ENCODE results near the gene SLC11A1. TPM values are rescaled to one million over a fixed set of nuclear protein-coding genes. Genes with fewer than 3 reads are reported as not detected.

SLC11A1 gene
- polyA plus RNA-seq, 1 donor from 2014 or later = 1.3 TPM

DNA sequence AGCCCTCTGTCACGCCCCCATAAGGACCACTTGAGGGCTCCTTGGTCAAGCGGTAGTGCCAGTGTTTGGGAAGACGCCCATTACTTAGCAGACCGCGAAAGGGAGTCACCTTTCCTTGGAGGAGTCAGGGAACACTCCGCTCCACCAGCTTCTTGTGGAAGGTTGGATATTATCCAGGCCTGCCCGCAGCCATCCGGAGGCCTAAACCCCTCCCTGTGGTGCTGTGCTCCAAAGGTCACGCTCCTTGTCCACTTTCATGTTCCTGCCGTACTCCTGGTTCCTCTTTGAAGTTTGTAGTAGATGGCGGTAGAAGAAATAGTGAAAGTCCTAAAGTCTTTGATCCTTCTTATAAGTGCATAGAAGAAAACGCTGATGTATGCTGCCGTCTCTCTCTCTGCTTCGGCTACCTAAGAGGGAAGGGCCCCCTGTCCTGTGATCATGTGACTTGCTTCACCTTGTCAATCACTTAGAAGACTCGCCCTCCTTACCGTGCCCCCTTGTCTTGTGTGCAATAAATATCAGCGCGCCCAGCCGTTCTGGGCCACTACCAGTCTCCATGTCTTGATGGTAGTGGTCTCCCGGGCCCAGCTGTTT, 27.1 kb upstream of the SLC11A1 start:
- Mint-ChIP-seq H3K27ac (no peak overlapping the region), H3K36me3 (no peaks in the 10 kb centered on the region), H3K27me3 (no peaks in the 10 kb centered on the region), H3K4me3 (no peak overlapping the region), H3K4me1 (peaks cover 0 to 7% (median 1%) of the 10 kb centered on the region in 3 donors), H3K9me3 (peaks cover 0 to 7% (median 3%) of the 10 kb centered on the region in 3 donors)

DNA sequence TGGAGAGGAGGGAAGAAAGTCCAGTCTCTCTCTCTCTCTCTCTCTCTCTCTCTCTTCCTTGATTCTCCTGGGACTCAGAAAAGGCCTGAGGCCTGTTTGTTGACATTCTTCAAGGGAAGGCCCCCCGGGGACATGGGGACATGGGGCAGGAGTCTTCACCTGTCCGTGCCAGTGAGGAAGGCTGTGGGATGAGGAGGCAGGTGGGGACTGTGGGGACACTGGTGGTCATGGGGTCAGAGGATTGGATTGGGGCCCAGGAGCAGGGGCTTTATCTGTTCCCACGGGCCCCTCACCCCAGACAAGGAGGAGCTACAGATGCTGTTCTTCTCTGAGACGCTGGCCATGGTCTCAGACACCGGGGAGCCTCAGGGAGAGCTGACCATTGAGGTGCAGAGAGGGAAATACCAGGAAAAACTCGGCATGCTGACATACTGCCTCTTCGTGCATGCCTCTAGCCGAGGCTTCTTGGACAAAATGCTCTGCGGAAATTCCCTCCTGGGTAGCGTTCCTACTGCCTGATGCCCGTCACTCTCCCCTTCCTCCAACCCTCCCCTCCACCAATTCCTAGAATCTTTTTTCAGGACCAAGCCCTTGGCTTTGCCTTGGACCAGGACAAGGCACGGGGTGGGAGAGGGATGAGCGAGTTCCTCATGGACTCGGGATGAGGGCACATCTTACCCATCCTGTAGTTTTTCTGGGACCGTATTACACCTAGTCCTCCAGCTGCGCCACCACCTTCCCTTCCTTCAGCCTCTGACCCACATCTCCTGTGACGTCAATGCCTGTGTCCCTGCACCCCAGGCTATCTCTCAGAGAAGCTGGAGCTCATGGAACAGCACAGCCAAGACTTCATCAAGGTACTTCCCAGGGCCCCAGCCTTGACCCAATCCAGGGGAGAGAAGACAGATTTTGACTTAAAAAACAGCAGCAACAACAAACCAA, 24.6 kb upstream of the SLC11A1 start:
- Mint-ChIP-seq H3K4me3 (peak overlapping the region in 1 of 4 donors; percentile 61), H3K4me1 (peaks cover 0 to 7% (median 3%) of the 10 kb centered on the region in 3 donors), H3K36me3 (no peaks in the 10 kb centered on the region), H3K27ac (peak overlapping the region in 1 of 3 donors; percentile 8), H3K9me3 (peaks cover 0 to 3% (median 0%) of the 10 kb centered on the region in 3 donors), H3K27me3 (no peaks in the 10 kb centered on the region)

DNA sequence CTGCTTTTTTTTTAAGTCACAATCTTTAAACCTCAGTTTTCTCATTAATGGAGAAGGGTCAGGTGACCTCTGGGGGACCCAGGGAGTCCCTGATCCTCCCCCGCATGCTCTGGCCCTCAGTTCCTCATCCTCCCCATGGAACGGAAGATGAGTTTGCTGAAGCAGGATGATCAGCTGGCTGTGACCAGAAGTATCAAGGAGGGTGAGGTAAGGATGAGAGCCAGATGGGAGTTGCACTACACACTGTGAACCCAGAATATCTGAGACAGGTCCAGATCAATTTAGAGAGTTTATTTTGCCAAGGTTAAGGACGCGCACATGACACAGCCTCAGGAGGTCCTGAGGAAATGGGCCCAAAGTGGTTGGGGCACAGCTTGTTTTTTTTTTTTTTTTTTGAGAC, 21.6 kb upstream of the SLC11A1 start:
- H3K4me3 Mint-ChIP-seq = no peak overlapping the region
- H3K9me3 Mint-ChIP-seq = no peaks in the 10 kb centered on the region
- H3K36me3 Mint-ChIP-seq = no peaks in the 10 kb centered on the region
- H3K27me3 Mint-ChIP-seq = no peaks in the 10 kb centered on the region
- H3K4me1 Mint-ChIP-seq = peaks cover 3 to 11% (median 6%) of the 10 kb centered on the region in 3 donors
- H3K27ac Mint-ChIP-seq = no peak overlapping the region

DNA sequence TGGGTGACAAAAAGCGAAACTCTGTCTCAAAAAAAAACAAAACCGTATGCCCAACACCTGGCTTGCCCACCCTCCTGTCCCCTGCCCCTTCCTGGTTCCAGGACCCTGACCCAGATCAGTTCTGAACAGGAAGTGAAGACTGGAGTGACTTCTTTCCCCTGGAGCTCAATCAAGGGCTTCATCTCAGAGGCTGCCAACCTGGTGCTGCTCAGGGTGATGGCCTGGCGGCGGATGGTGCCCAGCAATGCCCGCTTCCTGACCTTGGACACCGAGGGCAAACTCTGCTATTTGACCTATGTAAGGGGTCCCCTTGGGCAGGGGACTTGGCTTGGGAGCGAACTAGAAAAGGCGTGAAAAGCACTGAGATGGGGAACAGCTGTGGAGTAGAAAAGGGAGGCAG, 19.5 kb upstream of the SLC11A1 start:
- Mint-ChIP-seq H3K36me3 (no peaks in the 10 kb centered on the region), H3K27me3 (no peaks in the 10 kb centered on the region), H3K4me1 (peaks cover 3 to 7% (median 4%) of the 10 kb centered on the region in 3 donors), H3K9me3 (no peaks in the 10 kb centered on the region), H3K4me3 (peak overlapping the region in 2 of 4 donors; percentile 19 to 65), H3K27ac (peak overlapping the region in 1 of 3 donors; percentile 85)

DNA sequence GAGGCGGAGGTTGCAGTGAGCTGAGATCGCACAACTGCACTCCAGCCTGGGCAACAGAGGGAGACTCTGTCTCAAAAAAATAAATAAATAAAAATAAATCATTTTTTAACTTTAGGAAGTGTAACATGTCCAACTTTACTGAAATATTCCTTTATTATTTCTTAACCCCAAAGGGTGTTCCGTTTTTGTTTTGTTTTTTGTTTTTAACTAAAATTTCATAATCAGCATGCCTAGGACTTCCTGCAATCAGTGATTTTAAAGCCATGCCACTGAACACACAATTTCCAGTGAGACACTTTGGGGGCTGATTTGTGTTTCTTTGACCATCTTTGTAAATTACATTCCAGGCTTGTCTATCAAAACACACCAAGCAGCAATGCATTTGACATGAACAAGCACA, 18.3 kb upstream of the SLC11A1 start:
- Mint-ChIP-seq H3K4me3 (no peak overlapping the region), H3K36me3 (no peaks in the 10 kb centered on the region), H3K9me3 (no peaks in the 10 kb centered on the region), H3K27me3 (no peaks in the 10 kb centered on the region), H3K27ac (no peak overlapping the region), H3K4me1 (peaks cover 8 to 10% (median 10%) of the 10 kb centered on the region in 3 donors)

DNA sequence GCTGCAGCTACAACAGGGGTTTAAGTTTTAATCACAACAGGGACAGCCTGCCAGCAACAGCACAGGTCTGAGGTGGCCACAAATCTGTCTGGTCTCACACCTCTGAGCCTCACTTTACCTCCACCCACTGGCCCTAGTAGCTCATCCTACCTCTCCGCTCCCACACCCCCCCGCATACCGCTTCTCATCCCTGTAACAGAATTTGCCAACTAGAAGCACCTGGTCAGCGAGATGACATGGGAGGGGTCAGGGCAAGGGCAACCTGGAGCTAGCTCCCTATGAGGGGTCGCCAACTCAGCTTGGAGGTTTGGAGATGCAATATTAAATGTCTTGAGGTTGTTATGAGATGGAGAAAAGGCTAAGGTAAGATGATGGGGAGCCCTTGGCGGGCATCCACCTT, 17.9 kb upstream of the SLC11A1 start:
- Mint-ChIP-seq H3K9me3 (no peaks in the 10 kb centered on the region), H3K4me1 (peaks cover 10 to 14% (median 11%) of the 10 kb centered on the region in 3 donors), H3K27me3 (no peaks in the 10 kb centered on the region)

DNA sequence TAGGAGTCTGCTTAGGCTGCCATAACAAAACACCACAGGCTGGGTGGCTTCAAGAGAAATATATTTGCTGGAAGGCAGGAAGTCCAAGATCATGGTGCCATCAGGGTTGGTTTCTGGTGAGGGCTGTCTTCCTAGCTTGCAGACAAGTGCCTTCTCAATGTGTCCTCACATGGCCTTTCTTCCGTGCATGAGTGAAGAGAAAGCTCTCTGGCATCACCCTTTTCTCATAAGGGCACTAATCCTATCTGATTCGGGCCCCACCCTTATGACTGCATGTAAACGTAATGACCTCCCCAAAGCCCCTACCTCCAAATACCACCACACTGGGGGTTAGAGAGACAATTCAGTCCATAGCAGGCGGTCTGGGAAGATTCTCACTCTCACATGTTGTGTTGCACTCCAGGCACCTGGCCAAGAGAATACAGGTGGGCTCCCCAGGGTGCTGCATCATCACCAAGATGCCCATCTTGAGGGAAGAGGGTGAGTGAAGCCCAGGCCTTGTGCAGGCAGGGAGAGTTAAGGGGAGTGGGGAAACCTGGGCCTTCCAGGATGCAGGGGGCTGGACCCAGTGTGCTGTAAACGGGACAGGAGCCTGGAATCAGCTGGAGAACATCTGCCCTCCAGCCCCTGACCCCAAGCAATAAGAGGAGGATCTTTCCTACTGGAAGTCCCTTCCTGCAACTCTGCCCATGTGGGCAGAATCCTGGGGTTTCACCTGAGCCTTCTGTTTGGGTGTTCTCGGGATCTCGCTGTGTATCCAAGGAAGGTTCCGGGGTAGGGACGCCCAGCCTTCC, 15.3 kb upstream of the SLC11A1 start:
- no peaks in the 10 kb centered on the region for H3K27me3 Mint-ChIP-seq
- no peaks in the 10 kb centered on the region for H3K36me3 Mint-ChIP-seq
- no peaks in the 10 kb centered on the region for H3K9me3 Mint-ChIP-seq
- H3K4me1 Mint-ChIP-seq = peaks cover 23 to 29% (median 27%) of the 10 kb centered on the region in 3 donors
- H3K27ac Mint-ChIP-seq = peak overlapping the region; percentile 47 to 89 (median 58)
- H3K4me3 Mint-ChIP-seq = peak overlapping the region; percentile 74 to 91 (median 86)

More for the DNA sequence above, 17.9 kb upstream of the SLC11A1 start:
- H3K27ac Mint-ChIP-seq = no peak overlapping the region
- H3K36me3 Mint-ChIP-seq = no peaks in the 10 kb centered on the region
- H3K4me3 Mint-ChIP-seq = peak overlapping the region in 1 of 4 donors; percentile 32

DNA sequence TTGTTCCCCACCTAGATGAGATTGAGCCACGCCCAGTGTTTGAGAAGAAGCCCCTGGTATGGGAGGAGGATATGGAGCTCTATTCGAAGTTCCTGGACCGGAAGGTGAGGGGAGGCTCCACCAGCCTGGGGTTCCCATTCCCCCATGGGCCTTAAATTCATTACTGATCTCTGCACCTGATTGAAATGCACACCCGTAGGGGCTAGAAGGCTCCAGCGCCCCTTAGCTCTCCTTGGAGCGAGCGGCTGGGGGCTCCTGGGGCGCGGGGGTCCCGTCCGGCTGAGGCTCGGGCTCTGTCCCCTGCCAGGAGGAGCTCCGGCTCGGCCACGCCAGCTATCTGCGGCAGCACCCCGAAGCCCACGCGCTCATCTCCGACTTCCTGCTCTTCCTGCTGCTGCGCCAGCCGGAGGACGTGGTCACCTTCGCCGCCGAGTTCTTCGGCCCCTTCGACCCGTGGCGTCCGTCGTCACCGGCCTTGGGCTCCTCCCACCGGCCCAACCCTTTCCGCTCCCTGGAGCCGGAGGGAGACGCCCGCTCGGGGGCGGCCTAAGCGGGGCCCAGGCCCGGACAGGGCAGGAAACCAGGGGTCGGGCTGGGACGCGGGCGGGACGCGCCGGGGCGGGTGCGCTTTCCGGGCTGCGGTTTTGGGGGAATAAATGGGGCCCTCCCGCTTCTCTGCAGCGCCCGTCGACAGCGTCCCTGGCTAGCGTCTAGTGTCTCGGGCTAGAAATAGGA, 14.5 kb upstream of the SLC11A1 start:
- Mint-ChIP-seq H3K27me3 (no peaks in the 10 kb centered on the region), H3K4me1 (peaks cover 23 to 29% (median 27%) of the 10 kb centered on the region in 3 donors), H3K9me3 (no peaks in the 10 kb centered on the region), H3K27ac (peak overlapping the region; percentile 47 to 89 (median 58)), H3K4me3 (peak overlapping the region; percentile 74 to 91 (median 86)), H3K36me3 (no peaks in the 10 kb centered on the region)

DNA sequence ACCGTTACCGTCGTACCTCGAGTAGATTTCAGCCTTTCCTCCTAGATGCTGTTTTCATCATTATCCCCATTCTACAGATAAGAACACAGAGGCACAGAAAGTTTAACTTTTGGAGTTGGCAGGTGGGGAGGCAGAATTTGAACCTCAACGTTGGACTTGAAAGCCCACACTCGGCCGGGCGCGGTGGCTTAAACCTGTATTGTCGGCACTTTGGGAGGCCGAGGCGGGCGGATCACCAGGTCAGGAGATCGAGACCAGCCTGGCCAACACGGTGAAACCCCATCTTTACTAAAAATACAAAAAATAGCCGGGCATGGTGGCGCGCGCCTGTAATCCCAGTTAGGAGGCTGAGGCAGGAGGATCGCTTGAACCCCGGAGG, 13.9 kb upstream of the SLC11A1 start:
- Mint-ChIP-seq H3K27me3 (no peaks in the 10 kb centered on the region), H3K4me1 (peaks cover 20 to 29% (median 25%) of the 10 kb centered on the region in 3 donors), H3K27ac (peak overlapping the region; percentile 47 to 89 (median 58)), H3K4me3 (peak overlapping the region; percentile 74 to 91 (median 86)), H3K9me3 (no peaks in the 10 kb centered on the region), H3K36me3 (no peaks in the 10 kb centered on the region)

DNA sequence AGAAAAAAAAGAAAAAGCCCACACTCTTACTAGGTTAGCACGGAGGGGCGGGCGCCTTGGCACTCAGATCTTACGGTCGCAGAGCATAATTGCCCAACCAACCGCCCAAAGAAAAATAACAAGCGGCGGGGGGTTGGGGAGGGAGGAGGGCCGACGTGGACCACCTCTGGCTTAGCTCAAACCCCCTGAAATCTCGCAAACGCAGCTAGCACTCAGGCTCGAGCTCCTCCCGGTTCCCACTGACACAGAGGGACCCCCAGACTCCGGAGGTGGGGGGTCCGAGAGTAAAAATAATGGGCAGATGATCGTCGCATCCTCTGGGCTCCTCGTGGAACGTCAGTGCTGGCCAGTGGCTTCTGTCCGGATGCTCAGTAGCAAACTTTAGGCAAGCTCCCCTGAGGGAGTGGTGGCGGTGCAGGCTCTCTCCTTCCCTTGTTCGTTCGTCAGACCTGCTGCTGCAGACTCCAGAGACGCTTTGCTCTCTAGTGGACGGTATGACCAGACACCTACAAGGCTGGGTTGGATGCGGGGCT, 13.4 kb upstream of the SLC11A1 start:
- Mint-ChIP-seq H3K27ac (peak overlapping the region; percentile 68 to 89 (median 73)), H3K4me1 (peaks cover 20 to 29% (median 25%) of the 10 kb centered on the region in 3 donors), H3K4me3 (peak overlapping the region; percentile 74 to 91 (median 82)), H3K9me3 (no peaks in the 10 kb centered on the region), H3K36me3 (no peaks in the 10 kb centered on the region), H3K27me3 (no peaks in the 10 kb centered on the region)

DNA sequence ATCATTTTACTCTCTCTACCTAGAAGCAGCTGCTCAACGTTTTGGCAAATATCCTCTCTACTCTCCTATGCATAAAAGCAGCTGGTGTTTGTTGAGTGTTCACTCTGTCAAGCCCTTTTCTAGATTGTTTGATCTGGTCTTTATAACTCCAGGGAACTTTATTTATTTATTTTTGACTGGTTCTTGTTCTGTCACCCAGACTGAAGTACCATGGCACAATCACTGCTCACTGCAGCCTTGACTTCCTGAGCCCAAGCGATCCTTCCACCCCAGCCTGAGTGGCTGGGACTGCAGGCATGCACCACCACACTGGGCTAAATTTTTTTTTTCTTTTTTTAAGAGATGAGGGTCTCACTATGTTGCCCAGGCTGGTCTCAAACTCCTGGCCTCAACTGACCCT, 12.7 kb upstream of the SLC11A1 start:
- peak overlapping the region in 2 of 3 donors; percentile 68 to 73 for H3K27ac Mint-ChIP-seq
- H3K4me1 Mint-ChIP-seq = peaks cover 20 to 29% (median 25%) of the 10 kb centered on the region in 3 donors
- H3K27me3 Mint-ChIP-seq = no peaks in the 10 kb centered on the region
- no peaks in the 10 kb centered on the region for H3K9me3 Mint-ChIP-seq
- H3K4me3 Mint-ChIP-seq = peak overlapping the region in 3 of 4 donors; percentile 74 to 86 (median 83)
- H3K36me3 Mint-ChIP-seq = no peaks in the 10 kb centered on the region

DNA sequence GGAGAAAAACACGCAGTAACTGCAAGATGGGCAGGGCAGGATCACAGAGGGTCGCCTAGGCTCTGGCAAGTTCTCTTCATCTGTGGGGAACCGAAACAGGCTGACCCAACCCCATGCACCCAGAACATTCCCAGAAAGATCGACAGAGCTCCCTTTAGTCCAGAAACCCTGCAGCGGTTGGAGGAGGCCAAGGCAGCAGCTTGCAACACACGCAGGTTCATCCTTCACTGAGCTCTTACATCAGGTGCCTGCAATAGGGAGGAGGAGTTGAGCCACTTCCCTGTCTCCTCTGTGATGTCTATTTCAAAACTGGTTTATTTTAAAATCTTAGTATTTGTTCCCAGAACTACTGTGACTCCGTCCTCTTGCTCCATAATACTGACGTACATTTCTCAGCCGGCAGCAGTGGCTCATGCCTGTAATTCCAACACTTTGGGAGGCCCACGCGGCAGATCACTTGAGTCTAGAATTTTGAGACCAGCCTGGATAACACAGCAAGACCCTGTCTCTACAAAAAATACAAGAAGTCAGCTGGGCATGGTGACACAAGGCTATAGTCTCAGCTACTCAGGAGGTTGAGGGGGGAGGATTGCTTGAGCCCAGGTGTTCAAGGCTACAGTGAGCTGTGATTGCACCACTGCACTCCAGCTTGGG, 11.5 kb upstream of the SLC11A1 start:
- H3K4me3 Mint-ChIP-seq = peak overlapping the region; percentile 36 to 48 (median 41)
- H3K9me3 Mint-ChIP-seq = no peaks in the 10 kb centered on the region
- H3K27me3 Mint-ChIP-seq = no peaks in the 10 kb centered on the region
- H3K4me1 Mint-ChIP-seq = peaks cover 19 to 25% (median 25%) of the 10 kb centered on the region in 3 donors
- peak overlapping the region in 2 of 3 donors; percentile 53 to 69 for H3K27ac Mint-ChIP-seq
- H3K36me3 Mint-ChIP-seq = no peaks in the 10 kb centered on the region

DNA sequence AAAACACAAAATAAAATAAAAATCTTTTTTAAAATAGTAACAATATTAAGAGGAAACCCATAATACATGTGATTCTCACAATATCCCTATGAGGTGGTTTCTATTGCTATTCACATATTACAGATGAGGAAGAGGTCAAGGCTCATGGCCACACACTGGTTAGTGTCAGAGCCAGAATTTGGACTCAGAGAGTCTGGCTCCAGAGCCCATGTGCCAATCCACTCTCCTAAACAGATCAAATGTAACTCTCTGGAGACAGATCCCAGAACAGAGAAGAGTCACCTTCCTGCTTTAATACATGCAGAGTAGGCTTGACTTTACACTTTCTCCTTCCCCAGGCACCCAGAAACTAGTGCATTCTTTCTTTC, 10.1 kb upstream of the SLC11A1 start:
- no peak overlapping the region for H3K4me3 Mint-ChIP-seq
- H3K9me3 Mint-ChIP-seq = no peaks in the 10 kb centered on the region
- no peaks in the 10 kb centered on the region for H3K36me3 Mint-ChIP-seq
- H3K4me1 Mint-ChIP-seq = peaks cover 19 to 25% (median 25%) of the 10 kb centered on the region in 3 donors
- H3K27me3 Mint-ChIP-seq = no peaks in the 10 kb centered on the region
- H3K27ac Mint-ChIP-seq = peak overlapping the region in 1 of 3 donors; percentile 57
